MM.1S (cell line): Measurements from ENCODE around the gene LPA.

Experiments
- EZH2 ChIP-seq: fragments of 300-600 bp; sonication (generic); optimal IDR thresholded peaks from 2 replicates; pipeline ENCODE3; 2017; ENCODE audit warnings: low read depth, mild to moderate bottlenecking, antibody characterized with exemption, low read length, mixed read lengths
- EZH2phosphoT487 ChIP-seq: fragments of 300-600 bp; sonication (generic); IDR thresholded peaks from 2 replicates; pipeline ENCODE4 v1.6.1; 2018; ENCODE audit warnings: antibody characterized with exemption, low read length
- TF ChIP-seq, protein P1 (sequence below): fragments of 300-600 bp; sonication (generic); IDR thresholded peaks from 2 replicates; pipeline ENCODE4 v1.5.1; 2016; ENCODE audit warnings: antibody characterized with exemption, low read length, mixed read lengths

DNA sequence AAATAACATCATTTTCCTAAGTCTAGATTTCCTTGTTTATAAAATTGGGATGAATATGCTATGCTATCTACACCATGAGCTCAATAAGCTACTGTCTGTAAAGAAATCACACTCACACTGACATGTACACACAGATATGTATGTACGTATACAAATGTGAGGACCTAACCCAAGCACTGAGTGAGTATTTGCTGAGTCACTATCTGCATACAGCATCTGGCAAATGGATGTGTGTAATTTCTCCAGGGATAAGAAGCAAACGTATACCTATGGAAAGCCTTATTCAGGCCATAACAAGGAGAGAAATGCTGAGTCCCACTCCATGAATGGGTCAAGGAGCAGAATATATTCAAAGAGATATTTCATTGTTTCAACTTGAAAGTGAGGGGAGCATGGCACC, 153.9 kb downstream of the LPA start:
- TF ChIP-seq EZH2 (no peak), EZH2phosphoT487 (no peak)
- TF ChIP-seq, protein P1, sequence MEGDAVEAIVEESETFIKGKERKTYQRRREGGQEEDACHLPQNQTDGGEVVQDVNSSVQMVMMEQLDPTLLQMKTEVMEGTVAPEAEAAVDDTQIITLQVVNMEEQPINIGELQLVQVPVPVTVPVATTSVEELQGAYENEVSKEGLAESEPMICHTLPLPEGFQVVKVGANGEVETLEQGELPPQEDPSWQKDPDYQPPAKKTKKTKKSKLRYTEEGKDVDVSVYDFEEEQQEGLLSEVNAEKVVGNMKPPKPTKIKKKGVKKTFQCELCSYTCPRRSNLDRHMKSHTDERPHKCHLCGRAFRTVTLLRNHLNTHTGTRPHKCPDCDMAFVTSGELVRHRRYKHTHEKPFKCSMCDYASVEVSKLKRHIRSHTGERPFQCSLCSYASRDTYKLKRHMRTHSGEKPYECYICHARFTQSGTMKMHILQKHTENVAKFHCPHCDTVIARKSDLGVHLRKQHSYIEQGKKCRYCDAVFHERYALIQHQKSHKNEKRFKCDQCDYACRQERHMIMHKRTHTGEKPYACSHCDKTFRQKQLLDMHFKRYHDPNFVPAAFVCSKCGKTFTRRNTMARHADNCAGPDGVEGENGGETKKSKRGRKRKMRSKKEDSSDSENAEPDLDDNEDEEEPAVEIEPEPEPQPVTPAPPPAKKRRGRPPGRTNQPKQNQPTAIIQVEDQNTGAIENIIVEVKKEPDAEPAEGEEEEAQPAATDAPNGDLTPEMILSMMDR, result no peak
